Measurements from ENCODE around the gene FOXK2. TPM values are rescaled to one million over a fixed set of nuclear protein-coding genes. Genes with fewer than 3 reads are reported as not detected.

Gene FOXK2
- polyA plus RNA-seq, 2 of the 4 experiments (the other 2 are of a cell fraction) = 34.8 to 39.2 TPM

GRCh38 chr17:82470065-82470464 is 49.5 kb upstream of the FOXK2 start:
- DNase-seq (ENCODE audit: low read depth in 1 of 2, low spot score in 1 of 2) = no peak
- H3K4me1 ChIP-seq = no peaks in the 10 kb centered on the region
- no peak overlapping the region for H3K27ac ChIP-seq
- POLR2A ChIA-PET = no interaction called here
- CTCF ChIA-PET = interaction anchor here (1.8 to 1.9 kb wide), 2 partner anchors 11 to 13 kb away, joined by 4 to 9 read pairs; no protein-coding TSS in a partner anchor
- no peak overlapping the region for H3K4me3 ChIP-seq
- 93% methylated on average over 7 of the region's 7 CpGs for WGBS (ENCODE audit: missing lambda C conversion rate)
- TF ChIP-seq CHD4 (IDR thresholded peaks at IDR 0.05; ENCODE audit: borderline replicate concordance) = no peak
- TF ChIP-seq ELK1 (IDR thresholded peaks at IDR 0.05; ENCODE audit: low read depth, low read length) = no peak
- no peak for TF ChIP-seq CEBPB (IDR thresholded peaks at IDR 0.05)
- TF ChIP-seq EHMT2 (IDR thresholded peaks at IDR 0.05; ENCODE audit: low read depth) = no peak
- no peak for TF ChIP-seq SMC3 (IDR thresholded peaks at IDR 0.05)
- no peaks in the 10 kb centered on the region for H3K9me3 ChIP-seq
- no peak overlapping the region for H3K4me2 ChIP-seq
- no peak for ATAC-seq
- no peak for FAIRE-seq

DNA sequence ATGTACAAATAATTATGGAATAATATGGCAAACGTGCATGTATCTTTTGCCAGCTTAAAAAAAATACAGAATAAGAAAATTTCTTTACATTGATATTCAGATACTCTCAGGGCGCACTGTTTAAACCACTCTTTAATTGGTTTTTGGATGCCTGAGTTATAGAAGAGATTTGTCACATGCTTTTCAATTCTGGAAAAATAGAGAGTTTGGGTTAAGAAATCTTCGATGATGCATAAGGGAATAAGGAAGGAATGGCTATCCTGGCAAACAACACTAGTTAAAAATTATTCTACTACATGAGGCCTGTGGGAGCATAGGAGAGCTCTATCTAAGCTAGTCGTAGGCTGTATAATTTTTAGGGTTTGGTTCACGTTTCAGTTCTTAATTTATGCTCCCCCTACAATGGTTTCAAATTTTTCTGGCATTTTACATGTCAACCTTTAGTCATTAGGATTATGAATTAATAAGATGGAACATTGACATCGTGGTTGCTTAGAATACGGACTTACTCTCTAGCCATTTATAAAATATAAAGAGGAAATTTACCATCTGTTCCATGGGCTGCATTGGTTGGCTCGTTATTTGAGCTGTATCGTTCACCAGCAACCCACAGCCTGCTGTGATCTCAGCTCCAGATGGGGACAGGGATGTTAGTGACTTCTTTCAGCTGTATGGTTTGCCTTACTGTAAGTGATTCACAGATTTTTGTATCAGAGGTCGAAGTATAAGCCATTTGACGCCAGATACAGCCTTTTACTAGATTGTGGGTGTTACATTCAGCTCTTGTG is 45.1 kb upstream of the FOXK2 start:
- WGBS (ENCODE audit: missing lambda C conversion rate) = 80% methylated on average over 11 of the region's 11 CpGs
- no peak overlapping the region for H3K4me2 ChIP-seq
- no peak overlapping the region for H3K4me3 ChIP-seq
- ChIA-PET POLR2A (no interaction called here), CTCF (interaction anchor here (0.7 to 2.6 kb wide), 6 partner anchors 11 to 123 kb away, joined by 3 to 8 read pairs (median 4); no protein-coding TSS in a partner anchor)
- no peaks in the 10 kb centered on the region for H3K4me1 ChIP-seq
- DNase-seq (ENCODE audit: low read depth in 1 of 2, low spot score in 1 of 2) (no peak), FAIRE-seq (no peak), ATAC-seq (no peak)
- H3K27ac ChIP-seq = no peak overlapping the region
- H3K9me3 ChIP-seq = no peaks in the 10 kb centered on the region
- TF ChIP-seq SMC3 (IDR thresholded peaks at IDR 0.05) = no peak
- no peak for TF ChIP-seq MAFK (IDR thresholded peaks at IDR 0.05; ENCODE audit: partially characterized antibody)
- no peak for TF ChIP-seq KDM1A (IDR thresholded peaks at IDR 0.05; ENCODE audit: low read depth)
- TF ChIP-seq TFCP2L1 (CRISPR knock-in tag; IDR thresholded peaks at IDR 0.05) = no peak

GRCh38 chr17:82475458-82475857 is 44.1 kb upstream of the FOXK2 start:
- no peaks in the 10 kb centered on the region for H3K4me1 ChIP-seq
- H3K4me2 ChIP-seq = no peak overlapping the region
- WGBS (ENCODE audit: missing lambda C conversion rate) = 94% methylated on average over 8 of the region's 8 CpGs
- DNase-seq (ENCODE audit: low read depth in 1 of 2, low spot score in 1 of 2) (no peak), ATAC-seq (no peak), FAIRE-seq (no peak)
- TF ChIP-seq MAZ (IDR thresholded peaks at IDR 0.05; ENCODE audit: borderline replicate concordance, low read depth, low read length) = no peak
- no peak for TF ChIP-seq CEBPB (IDR thresholded peaks at IDR 0.05)
- TF ChIP-seq NFE2L2 (conservative IDR thresholded peaks at IDR 0.05; ENCODE audit: low read length) = no peak
- no peak for TF ChIP-seq ZFP36 (IDR thresholded peaks at IDR 0.05; ENCODE audit: borderline replicate concordance, partially characterized antibody)
- no peak for TF ChIP-seq PHF8 (IDR thresholded peaks at IDR 0.05; ENCODE audit: borderline replicate concordance, low read depth)
- TF ChIP-seq CBX8 (IDR thresholded peaks at IDR 0.05) = no peak
- TF ChIP-seq TFCP2L1 (CRISPR knock-in tag; IDR thresholded peaks at IDR 0.05) = no peak
- no peak for TF ChIP-seq HOXB5 (CRISPR knock-in tag; IDR thresholded peaks at IDR 0.05)
- TF ChIP-seq MAX (IDR thresholded peaks at IDR 0.05) = no peak
- TF ChIP-seq, protein P1, sequence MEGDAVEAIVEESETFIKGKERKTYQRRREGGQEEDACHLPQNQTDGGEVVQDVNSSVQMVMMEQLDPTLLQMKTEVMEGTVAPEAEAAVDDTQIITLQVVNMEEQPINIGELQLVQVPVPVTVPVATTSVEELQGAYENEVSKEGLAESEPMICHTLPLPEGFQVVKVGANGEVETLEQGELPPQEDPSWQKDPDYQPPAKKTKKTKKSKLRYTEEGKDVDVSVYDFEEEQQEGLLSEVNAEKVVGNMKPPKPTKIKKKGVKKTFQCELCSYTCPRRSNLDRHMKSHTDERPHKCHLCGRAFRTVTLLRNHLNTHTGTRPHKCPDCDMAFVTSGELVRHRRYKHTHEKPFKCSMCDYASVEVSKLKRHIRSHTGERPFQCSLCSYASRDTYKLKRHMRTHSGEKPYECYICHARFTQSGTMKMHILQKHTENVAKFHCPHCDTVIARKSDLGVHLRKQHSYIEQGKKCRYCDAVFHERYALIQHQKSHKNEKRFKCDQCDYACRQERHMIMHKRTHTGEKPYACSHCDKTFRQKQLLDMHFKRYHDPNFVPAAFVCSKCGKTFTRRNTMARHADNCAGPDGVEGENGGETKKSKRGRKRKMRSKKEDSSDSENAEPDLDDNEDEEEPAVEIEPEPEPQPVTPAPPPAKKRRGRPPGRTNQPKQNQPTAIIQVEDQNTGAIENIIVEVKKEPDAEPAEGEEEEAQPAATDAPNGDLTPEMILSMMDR (IDR thresholded peaks at IDR 0.05) = no peak
- TF ChIP-seq HOXB13 (CRISPR knock-in tag; IDR thresholded peaks at IDR 0.05; ENCODE audit: low read depth) = no peak
- no peak for TF ChIP-seq SREBF2 (IDR thresholded peaks at IDR 0.05)
- no peak for TF ChIP-seq RARB (CRISPR knock-in tag; IDR thresholded peaks at IDR 0.05)
- no peak for TF ChIP-seq FOSB (CRISPR knock-in tag; IDR thresholded peaks at IDR 0.05)
- TF ChIP-seq GATA3 (IDR thresholded peaks at IDR 0.05; ENCODE audit: borderline replicate concordance) = no peak
- no peak for TF ChIP-seq POLR2AphosphoS2 (conservative IDR thresholded peaks at IDR 0.05; ENCODE audit: low read length)
- no peak for TF ChIP-seq HOXA7 (CRISPR knock-in tag; IDR thresholded peaks at IDR 0.05)
- H3K27ac ChIP-seq = no peak overlapping the region
- H3K4me3 ChIP-seq = no peak overlapping the region
- H3K9me3 ChIP-seq = no peaks in the 10 kb centered on the region
- ChIA-PET POLR2A (no interaction called here), CTCF (interaction anchor here (1.0 to 2.6 kb wide), 4 partner anchors 9 to 68 kb away, joined by 3 to 8 read pairs (median 4); no protein-coding TSS in a partner anchor)
